ENCODE measurements around the gene PTPRD.

PTPRD gene

DNA sequence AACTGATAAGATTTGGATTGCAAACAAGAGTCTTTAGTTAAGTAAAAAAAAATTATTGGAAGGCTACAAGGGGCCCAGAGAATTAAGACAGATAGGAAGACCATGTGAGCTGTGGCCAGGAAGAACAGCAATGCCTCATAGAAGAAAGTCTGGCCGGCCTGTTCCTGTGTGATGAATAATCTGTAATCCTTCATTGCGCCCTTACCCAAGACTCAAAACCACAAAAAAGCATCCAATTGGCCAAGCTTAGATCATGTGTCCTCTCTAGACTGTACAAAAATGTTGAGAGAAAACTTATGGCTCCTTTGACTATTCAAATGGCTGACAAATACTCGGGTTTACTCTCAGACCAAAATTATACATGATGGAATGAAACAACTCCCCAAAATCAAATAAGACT is 1383.5 kb downstream of the PTPRD start:
- H3K4me3 ChIP-seq (IDR thresholded peaks at IDR 0.05; ENCODE audit: insufficient read depth, low read depth, low read length): no peak overlapping the region
- H3K79me2 ChIP-seq (ENCODE audit: insufficient read depth, low read depth): no peaks in the 10 kb centered on the region
- TF ChIP-seq, protein P1, sequence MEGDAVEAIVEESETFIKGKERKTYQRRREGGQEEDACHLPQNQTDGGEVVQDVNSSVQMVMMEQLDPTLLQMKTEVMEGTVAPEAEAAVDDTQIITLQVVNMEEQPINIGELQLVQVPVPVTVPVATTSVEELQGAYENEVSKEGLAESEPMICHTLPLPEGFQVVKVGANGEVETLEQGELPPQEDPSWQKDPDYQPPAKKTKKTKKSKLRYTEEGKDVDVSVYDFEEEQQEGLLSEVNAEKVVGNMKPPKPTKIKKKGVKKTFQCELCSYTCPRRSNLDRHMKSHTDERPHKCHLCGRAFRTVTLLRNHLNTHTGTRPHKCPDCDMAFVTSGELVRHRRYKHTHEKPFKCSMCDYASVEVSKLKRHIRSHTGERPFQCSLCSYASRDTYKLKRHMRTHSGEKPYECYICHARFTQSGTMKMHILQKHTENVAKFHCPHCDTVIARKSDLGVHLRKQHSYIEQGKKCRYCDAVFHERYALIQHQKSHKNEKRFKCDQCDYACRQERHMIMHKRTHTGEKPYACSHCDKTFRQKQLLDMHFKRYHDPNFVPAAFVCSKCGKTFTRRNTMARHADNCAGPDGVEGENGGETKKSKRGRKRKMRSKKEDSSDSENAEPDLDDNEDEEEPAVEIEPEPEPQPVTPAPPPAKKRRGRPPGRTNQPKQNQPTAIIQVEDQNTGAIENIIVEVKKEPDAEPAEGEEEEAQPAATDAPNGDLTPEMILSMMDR (conservative IDR thresholded peaks at IDR 0.05; ENCODE audit: low read depth, low read length): no peak
- H3K4me1 ChIP-seq (ENCODE audit: low read depth, poor library complexity, severe bottlenecking): no peaks in the 10 kb centered on the region
- H4K20me1 ChIP-seq (ENCODE audit: insufficient read depth): no peaks in the 10 kb centered on the region
- H3K4me2 ChIP-seq: no peak overlapping the region
- no peak overlapping the region for H3K27ac ChIP-seq
- H3K36me3 ChIP-seq (ENCODE audit: insufficient read depth): no peaks in the 10 kb centered on the region
- H3K9ac ChIP-seq: no peak overlapping the region
- H2AFZ ChIP-seq (ENCODE audit: low read depth): no peak overlapping the region
- H3K27me3 ChIP-seq (ENCODE audit: insufficient read depth, low read depth): no peaks in the 10 kb centered on the region

GRCh38 chr9:9223175-9223574 is 1389.6 kb downstream of the PTPRD start:
- Histone ChIP-seq H3K27me3 (ENCODE audit: insufficient read depth, low read depth) (no peaks in the 10 kb centered on the region), H3K36me3 (ENCODE audit: insufficient read depth) (no peaks in the 10 kb centered on the region), H3K4me3 (IDR thresholded peaks at IDR 0.05; ENCODE audit: insufficient read depth, low read depth, low read length) (no peak overlapping the region), H2AFZ (ENCODE audit: low read depth) (no peak overlapping the region), H3K4me2 (no peak overlapping the region), H3K79me2 (ENCODE audit: insufficient read depth, low read depth) (no peaks in the 10 kb centered on the region), H3K27ac (no peak overlapping the region), H3K4me1 (ENCODE audit: low read depth, poor library complexity, severe bottlenecking) (no peaks in the 10 kb centered on the region), H4K20me1 (ENCODE audit: insufficient read depth) (no peaks in the 10 kb centered on the region), H3K9ac (no peak overlapping the region)
- TF ChIP-seq, protein P1 (conservative IDR thresholded peaks at IDR 0.05; ENCODE audit: low read depth, low read length): no peak

- Histone ChIP-seq H3K4me1 (ENCODE audit: low read depth, poor library complexity, severe bottlenecking) (no peaks in the 10 kb centered on the region), H4K20me1 (ENCODE audit: insufficient read depth) (no peaks in the 10 kb centered on the region), H3K9ac (no peak overlapping the region), H3K4me3 (IDR thresholded peaks at IDR 0.05; ENCODE audit: insufficient read depth, low read depth, low read length) (no peak overlapping the region), H2AFZ (ENCODE audit: low read depth) (no peak overlapping the region), H3K4me2 (no peak overlapping the region), H3K27me3 (ENCODE audit: insufficient read depth, low read depth) (no peaks in the 10 kb centered on the region), H3K27ac (no peak overlapping the region), H3K36me3 (ENCODE audit: insufficient read depth) (no peaks in the 10 kb centered on the region), H3K79me2 (ENCODE audit: insufficient read depth, low read depth) (no peaks in the 10 kb centered on the region)
- TF ChIP-seq, protein P1 (conservative IDR thresholded peaks at IDR 0.05; ENCODE audit: low read depth, low read length): no peak
These were observed 1390.1 kb downstream of the PTPRD start for GRCh38 chr9:9222730-9223129.

DNA sequence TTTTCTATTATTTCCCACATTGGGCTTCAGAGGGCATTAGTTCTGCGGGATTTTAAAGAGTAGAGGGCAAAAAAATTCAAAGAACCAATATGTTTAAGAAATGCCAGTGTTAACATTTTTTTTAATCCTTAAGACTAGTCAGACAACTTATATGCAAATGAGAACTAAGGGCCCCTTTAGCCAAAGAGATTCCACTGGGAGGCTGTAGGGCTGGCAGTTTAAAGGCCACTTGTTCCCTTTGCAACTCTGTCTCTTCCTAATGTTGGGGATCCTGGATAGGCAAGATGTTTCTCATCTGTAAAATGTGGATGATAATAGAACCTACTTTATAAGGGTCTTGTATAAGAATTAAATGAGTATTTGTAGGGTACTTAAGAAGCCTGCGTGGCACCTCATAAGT is 1395.9 kb downstream of the PTPRD start:
- Histone ChIP-seq H3K36me3 (ENCODE audit: insufficient read depth) (no peaks in the 10 kb centered on the region), H3K27ac (no peak overlapping the region), H4K20me1 (ENCODE audit: insufficient read depth) (no peaks in the 10 kb centered on the region), H3K4me2 (no peak overlapping the region), H3K4me1 (ENCODE audit: low read depth, poor library complexity, severe bottlenecking) (no peaks in the 10 kb centered on the region), H3K27me3 (ENCODE audit: insufficient read depth, low read depth) (no peaks in the 10 kb centered on the region), H3K79me2 (ENCODE audit: insufficient read depth, low read depth) (no peaks in the 10 kb centered on the region), H3K4me3 (IDR thresholded peaks at IDR 0.05; ENCODE audit: insufficient read depth, low read depth, low read length) (no peak overlapping the region), H2AFZ (ENCODE audit: low read depth) (no peak overlapping the region), H3K9ac (no peak overlapping the region)
- TF ChIP-seq, protein P1 (conservative IDR thresholded peaks at IDR 0.05; ENCODE audit: low read depth, low read length): no peak

Data from KMS-11 (cell line).